ENCODE results near the gene CPSF3.
A peak's percentile ranks its signal among the peaks of the same experiment; 100 is the strongest.

The CPSF3 gene

GRCh38 chr2:9391961-9392720, 31.3 kb upstream of the CPSF3 start:
- H2AFZ ChIP-seq (ENCODE audit: low read length), result no peak overlapping the region
- H3K23ac ChIP-seq (ENCODE audit: low read depth, low read length, poor library complexity), result no peak overlapping the region
- H3K4ac ChIP-seq (ENCODE audit: low read length), result no peak overlapping the region
- H3K79me1 ChIP-seq (ENCODE audit: low read depth, low read length), result no peaks in the 10 kb centered on the region
- H3K14ac ChIP-seq (ENCODE audit: low read length), result no peak overlapping the region
- WGBS, 2 donors (ENCODE audit: extremely low coverage in 2 of 2, insufficient read length in 2 of 2, insufficient replicate concordance in 1 of 2), result no CpG with 5 or more reads among the region's 13 CpGs
- H2BK5ac ChIP-seq (ENCODE audit: low read length), result no peak overlapping the region
- no peak overlapping the region for H2AK5ac ChIP-seq (ENCODE audit: low read depth, low read length)
- H2BK12ac ChIP-seq (ENCODE audit: low read length), result no peak overlapping the region
- no peak overlapping the region for H3K4me2 ChIP-seq (ENCODE audit: insufficient read depth, low read length, poor library complexity, severe bottlenecking)
- H3K27me3 ChIP-seq (ENCODE audit: control insufficient read depth in 3 of 3, insufficient read depth in 3 of 3, low read depth in 1 of 3, low read length in 3 of 3), result no peaks in the 10 kb centered on the region
- H3K4me1 ChIP-seq (ENCODE audit: control insufficient read depth in 2 of 2, insufficient read depth in 1 of 2, low read depth in 1 of 2, low read length in 2 of 2), result peaks cover 9 to 13% of the 10 kb centered on the region in 2 donors
- peak overlapping the region; percentile 11 for H3K18ac ChIP-seq (ENCODE audit: low read length)
- H2BK15ac ChIP-seq (ENCODE audit: low read length), result no peak overlapping the region
- H3K27ac ChIP-seq (replicated peaks; ENCODE audit: low read length), result no peak overlapping the region
- H4K8ac ChIP-seq (ENCODE audit: low read depth, low read length), result no peak overlapping the region
- DNase-seq (ENCODE audit: low spot score), result no peak
- peaks cover 28 to 91% of the 10 kb centered on the region in 2 donors for H3K36me3 ChIP-seq (replicated peaks in 1 of 2; ENCODE audit: control insufficient read depth in 2 of 2, insufficient read depth in 2 of 2, low read length in 2 of 2)
- no peak overlapping the region for H4K91ac ChIP-seq (ENCODE audit: low read depth, low read length, poor library complexity)
- no peak overlapping the region for H3K4me3 ChIP-seq (ENCODE audit: low read length in 2 of 2)
- H2BK120ac ChIP-seq (ENCODE audit: low read depth, low read length), result no peak overlapping the region
- H3K9me3 ChIP-seq (replicated peaks in 1 of 2; ENCODE audit: control insufficient read depth in 2 of 2, insufficient read depth in 1 of 2, low read depth in 1 of 2, low read length in 2 of 2), result no peaks in the 10 kb centered on the region
- H3K9ac ChIP-seq (ENCODE audit: low read depth, low read length, poor library complexity), result no peak overlapping the region

- no peak overlapping the region for H3K4me3 ChIP-seq (ENCODE audit: low read length in 2 of 2)
- no CpG with 5 or more reads among the region's 28 CpGs for WGBS, 2 donors (ENCODE audit: extremely low coverage in 2 of 2, insufficient read length in 2 of 2, insufficient replicate concordance in 1 of 2)
- no peak overlapping the region for H3K9ac ChIP-seq (ENCODE audit: low read depth, low read length, poor library complexity)
- H3K4me1 ChIP-seq (ENCODE audit: control insufficient read depth in 2 of 2, insufficient read depth in 1 of 2, low read depth in 1 of 2, low read length in 2 of 2), result peaks cover 9 to 13% of the 10 kb centered on the region in 2 donors
- H2BK15ac ChIP-seq (ENCODE audit: low read length), result no peak overlapping the region
- H3K18ac ChIP-seq (ENCODE audit: low read length), result peak overlapping the region; percentile 63
- no peak overlapping the region for H2BK5ac ChIP-seq (ENCODE audit: low read length)
- no peaks in the 10 kb centered on the region for H3K9me3 ChIP-seq (replicated peaks in 1 of 2; ENCODE audit: control insufficient read depth in 2 of 2, insufficient read depth in 1 of 2, low read depth in 1 of 2, low read length in 2 of 2)
- peak overlapping the region; percentile 41 for H2AFZ ChIP-seq (ENCODE audit: low read length)
- peaks cover 23 to 87% of the 10 kb centered on the region in 2 donors for H3K36me3 ChIP-seq (replicated peaks in 1 of 2; ENCODE audit: control insufficient read depth in 2 of 2, insufficient read depth in 2 of 2, low read length in 2 of 2)
- no peak overlapping the region for H3K4me2 ChIP-seq (ENCODE audit: insufficient read depth, low read length, poor library complexity, severe bottlenecking)
- no peaks in the 10 kb centered on the region for H3K27me3 ChIP-seq (ENCODE audit: control insufficient read depth in 3 of 3, insufficient read depth in 3 of 3, low read depth in 1 of 3, low read length in 3 of 3)
- H3K4ac ChIP-seq (ENCODE audit: low read length), result no peak overlapping the region
- no peak overlapping the region for H3K23ac ChIP-seq (ENCODE audit: low read depth, low read length, poor library complexity)
- peak overlapping the region; percentile 64 for H3K27ac ChIP-seq (replicated peaks; ENCODE audit: low read length)
- no peak overlapping the region for H2AK5ac ChIP-seq (ENCODE audit: low read depth, low read length)
- no peak overlapping the region for H2BK12ac ChIP-seq (ENCODE audit: low read length)
- H2BK120ac ChIP-seq (ENCODE audit: low read depth, low read length), result no peak overlapping the region
- H3K79me1 ChIP-seq (ENCODE audit: low read depth, low read length), result no peaks in the 10 kb centered on the region
- no peak for DNase-seq (ENCODE audit: low spot score)
- H4K8ac ChIP-seq (ENCODE audit: low read depth, low read length), result no peak overlapping the region
- H3K14ac ChIP-seq (ENCODE audit: low read length), result no peak overlapping the region
- H4K91ac ChIP-seq (ENCODE audit: low read depth, low read length, poor library complexity), result no peak overlapping the region
Measured at GRCh38 chr2:9392898-9393765, 30.3 kb upstream of the CPSF3 start.

GRCh38 chr2:9394816-9395215, 28.6 kb upstream of the CPSF3 start:
- no peaks in the 10 kb centered on the region for H3K9me3 ChIP-seq (replicated peaks in 1 of 2; ENCODE audit: control insufficient read depth in 2 of 2, insufficient read depth in 1 of 2, low read depth in 1 of 2, low read length in 2 of 2)
- H2BK15ac ChIP-seq (ENCODE audit: low read length), result no peak overlapping the region
- H4K8ac ChIP-seq (ENCODE audit: low read depth, low read length), result no peak overlapping the region
- no peak overlapping the region for H2BK5ac ChIP-seq (ENCODE audit: low read length)
- H2AK5ac ChIP-seq (ENCODE audit: low read depth, low read length), result no peak overlapping the region
- no peaks in the 10 kb centered on the region for H3K79me1 ChIP-seq (ENCODE audit: low read depth, low read length)
- H3K4me3 ChIP-seq (ENCODE audit: low read length in 2 of 2), result no peak overlapping the region
- H3K4me2 ChIP-seq (ENCODE audit: insufficient read depth, low read length, poor library complexity, severe bottlenecking), result no peak overlapping the region
- H3K14ac ChIP-seq (ENCODE audit: low read length), result no peak overlapping the region
- H3K23ac ChIP-seq (ENCODE audit: low read depth, low read length, poor library complexity), result no peak overlapping the region
- H3K4me1 ChIP-seq (ENCODE audit: control insufficient read depth in 2 of 2, insufficient read depth in 1 of 2, low read depth in 1 of 2, low read length in 2 of 2), result peaks cover 11 to 13% of the 10 kb centered on the region in 2 donors
- no peak for DNase-seq (ENCODE audit: low spot score)
- no peak overlapping the region for H3K18ac ChIP-seq (ENCODE audit: low read length)
- no peak overlapping the region for H3K9ac ChIP-seq (ENCODE audit: low read depth, low read length, poor library complexity)
- H3K27me3 ChIP-seq (ENCODE audit: control insufficient read depth in 3 of 3, insufficient read depth in 3 of 3, low read depth in 1 of 3, low read length in 3 of 3), result no peaks in the 10 kb centered on the region
- H3K27ac ChIP-seq (replicated peaks; ENCODE audit: low read length), result no peak overlapping the region
- H4K91ac ChIP-seq (ENCODE audit: low read depth, low read length, poor library complexity), result no peak overlapping the region
- H2BK120ac ChIP-seq (ENCODE audit: low read depth, low read length), result no peak overlapping the region
- H3K4ac ChIP-seq (ENCODE audit: low read length), result no peak overlapping the region
- H2AFZ ChIP-seq (ENCODE audit: low read length), result no peak overlapping the region
- no peak overlapping the region for H2BK12ac ChIP-seq (ENCODE audit: low read length)
- H3K36me3 ChIP-seq (replicated peaks in 1 of 2; ENCODE audit: control insufficient read depth in 2 of 2, insufficient read depth in 2 of 2, low read length in 2 of 2), result peaks cover 21 to 81% of the 10 kb centered on the region in 2 donors
- WGBS, 2 donors (ENCODE audit: extremely low coverage in 2 of 2, insufficient read length in 2 of 2, insufficient replicate concordance in 1 of 2), result no CpG with 5 or more reads among the region's 15 CpGs

GRCh38 chr2:9397201-9397600, 26.3 kb upstream of the CPSF3 start:
- DNase-seq (ENCODE audit: low spot score), result no peak
- H4K91ac ChIP-seq (ENCODE audit: low read depth, low read length, poor library complexity), result no peak overlapping the region
- H3K4me1 ChIP-seq (ENCODE audit: control insufficient read depth in 2 of 2, insufficient read depth in 1 of 2, low read depth in 1 of 2, low read length in 2 of 2), result peaks cover 12 to 13% of the 10 kb centered on the region in 2 donors
- H3K36me3 ChIP-seq (replicated peaks in 1 of 2; ENCODE audit: control insufficient read depth in 2 of 2, insufficient read depth in 2 of 2, low read length in 2 of 2), result peaks cover 15 to 76% of the 10 kb centered on the region in 2 donors
- no peak overlapping the region for H3K9ac ChIP-seq (ENCODE audit: low read depth, low read length, poor library complexity)
- no peaks in the 10 kb centered on the region for H3K27me3 ChIP-seq (ENCODE audit: control insufficient read depth in 3 of 3, insufficient read depth in 3 of 3, low read depth in 1 of 3, low read length in 3 of 3)
- no peak overlapping the region for H2BK5ac ChIP-seq (ENCODE audit: low read length)
- peak overlapping the region in 1 of 2 donors; percentile 5 for H3K4me3 ChIP-seq (ENCODE audit: low read length in 2 of 2)
- H3K4ac ChIP-seq (ENCODE audit: low read length), result no peak overlapping the region
- no peak overlapping the region for H3K18ac ChIP-seq (ENCODE audit: low read length)
- WGBS, 2 donors (ENCODE audit: extremely low coverage in 2 of 2, insufficient read length in 2 of 2, insufficient replicate concordance in 1 of 2), result no CpG with 5 or more reads among the region's 14 CpGs
- H3K27ac ChIP-seq (replicated peaks; ENCODE audit: low read length), result no peak overlapping the region
- H3K14ac ChIP-seq (ENCODE audit: low read length), result no peak overlapping the region
- no peak overlapping the region for H2AK5ac ChIP-seq (ENCODE audit: low read depth, low read length)
- no peak overlapping the region for H2BK12ac ChIP-seq (ENCODE audit: low read length)
- H3K79me1 ChIP-seq (ENCODE audit: low read depth, low read length), result no peaks in the 10 kb centered on the region
- no peak overlapping the region for H3K23ac ChIP-seq (ENCODE audit: low read depth, low read length, poor library complexity)
- no peak overlapping the region for H2BK15ac ChIP-seq (ENCODE audit: low read length)
- H3K4me2 ChIP-seq (ENCODE audit: insufficient read depth, low read length, poor library complexity, severe bottlenecking), result no peak overlapping the region
- no peak overlapping the region for H4K8ac ChIP-seq (ENCODE audit: low read depth, low read length)
- H2AFZ ChIP-seq (ENCODE audit: low read length), result no peak overlapping the region
- no peaks in the 10 kb centered on the region for H3K9me3 ChIP-seq (replicated peaks in 1 of 2; ENCODE audit: control insufficient read depth in 2 of 2, insufficient read depth in 1 of 2, low read depth in 1 of 2, low read length in 2 of 2)
- H2BK120ac ChIP-seq (ENCODE audit: low read depth, low read length), result no peak overlapping the region
